GM19239 (cell line): ENCODE data around the gene ZXDC.

ENCODE experiments used
- DNase-seq: peaks from one replicate; pipeline ENCODE4 v3.0.0; 2011; ENCODE audit warnings: low spot score; ENCODE audit not compliant: insufficient read length
- FAIRE-seq: peaks from 2 replicates; lab custom pipeline; 2011; peaks lifted over from hg19 to GRCh38; lab: Jason Lieb, UNC

Gene ZXDC

DNA sequence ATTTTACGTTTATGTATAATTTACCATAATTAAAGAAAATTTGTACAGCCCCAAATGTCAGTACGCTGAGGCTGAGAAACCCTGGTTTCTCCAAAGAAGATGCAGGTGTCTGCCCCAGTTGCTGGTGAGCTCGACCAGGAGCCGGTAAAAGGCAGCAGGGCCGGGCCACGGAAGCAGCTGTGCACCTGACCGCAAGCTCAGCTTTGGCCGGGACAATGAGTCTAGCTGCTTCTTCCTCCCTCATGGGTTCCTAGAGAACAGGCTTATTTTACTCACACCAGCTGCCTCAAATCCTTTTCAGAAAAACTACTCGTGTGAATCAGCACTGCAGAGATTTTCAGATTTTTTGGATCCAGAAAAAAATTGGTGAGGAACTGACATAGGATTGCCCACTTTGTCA lies 18.0 kb upstream of the ZXDC start:
- FAIRE-seq (no peak), DNase-seq (no peak)

DNA sequence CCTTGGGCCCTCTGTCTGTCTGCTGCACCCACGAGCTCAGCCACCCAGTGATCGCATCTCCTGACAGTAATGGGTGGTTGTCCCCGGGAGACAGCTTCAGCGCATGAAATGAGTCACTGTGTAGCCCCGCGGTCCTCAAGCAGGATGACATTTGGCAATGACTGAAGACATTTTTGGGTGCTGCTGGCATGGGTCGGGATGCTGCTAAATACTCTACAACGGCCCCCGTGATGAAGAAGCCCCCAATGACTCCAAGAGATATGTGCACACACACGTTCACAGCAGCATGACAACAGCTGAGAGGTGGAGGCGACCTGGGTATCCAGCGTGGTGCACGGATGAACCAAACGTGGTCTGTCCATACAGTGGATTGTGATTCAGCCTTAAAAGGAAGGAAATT lies 17.4 kb upstream of the ZXDC start:
- DNase-seq = no peak
- no peak for FAIRE-seq

DNA sequence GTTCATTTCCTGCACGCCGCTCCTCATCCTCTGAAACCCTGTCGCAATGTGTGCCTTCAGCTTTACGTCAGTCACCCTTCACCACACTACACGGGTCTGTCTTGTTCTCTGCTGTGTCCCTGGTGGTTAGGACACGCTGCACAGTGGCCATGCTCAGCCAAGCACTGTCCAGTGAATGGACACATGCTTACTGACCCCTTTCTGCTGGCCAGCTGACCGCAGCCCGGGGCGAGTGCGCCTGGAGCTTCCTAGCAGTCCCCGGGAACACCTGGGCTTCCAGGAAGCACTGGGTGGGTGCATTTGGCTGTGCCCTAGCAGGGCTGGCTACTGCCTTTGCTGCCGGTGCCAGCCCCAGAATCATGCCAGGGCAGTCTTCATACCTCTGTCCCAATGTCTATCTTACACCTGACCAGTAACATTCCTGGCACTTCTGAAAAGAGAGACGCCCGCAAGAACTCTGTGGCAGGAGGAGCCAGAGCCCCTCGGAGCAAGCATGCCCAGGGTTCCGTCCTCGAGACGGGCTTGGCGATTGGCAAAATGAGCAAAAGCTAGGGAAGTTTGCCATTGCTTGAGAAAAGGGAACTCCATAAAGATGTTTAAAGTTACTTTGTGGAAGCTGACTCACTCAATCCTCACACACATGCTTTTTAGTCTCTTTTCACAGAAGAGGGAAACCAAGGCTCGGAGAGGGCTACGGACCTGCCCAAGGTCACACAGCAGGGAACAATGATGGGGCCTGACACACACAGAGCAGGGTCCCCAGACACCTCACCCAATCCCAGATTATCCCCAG lies 15.7 kb upstream of the ZXDC start:
- DNase-seq (no peak), FAIRE-seq (no peak)

DNA sequence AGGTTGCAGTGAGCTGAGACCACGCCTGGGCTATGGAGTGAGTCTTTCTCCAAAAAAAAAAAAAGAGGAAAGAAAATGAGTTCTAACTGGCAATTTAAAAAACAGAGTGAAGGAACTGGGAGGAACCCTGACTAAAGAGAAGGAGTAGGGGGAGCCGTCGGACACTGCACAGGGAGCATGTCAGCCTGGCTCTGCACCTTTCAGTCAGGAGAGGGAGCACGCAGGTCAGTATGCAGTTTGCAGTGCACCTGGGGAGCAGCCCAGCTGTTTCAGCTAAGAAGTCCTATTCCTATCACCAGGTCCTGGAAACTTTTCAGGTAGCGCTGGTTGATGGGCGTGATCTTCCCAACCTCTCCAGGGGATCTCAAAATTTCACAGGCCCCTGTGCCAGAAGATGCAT lies 14.9 kb upstream of the ZXDC start:
- DNase-seq = no peak
- no peak for FAIRE-seq

DNA sequence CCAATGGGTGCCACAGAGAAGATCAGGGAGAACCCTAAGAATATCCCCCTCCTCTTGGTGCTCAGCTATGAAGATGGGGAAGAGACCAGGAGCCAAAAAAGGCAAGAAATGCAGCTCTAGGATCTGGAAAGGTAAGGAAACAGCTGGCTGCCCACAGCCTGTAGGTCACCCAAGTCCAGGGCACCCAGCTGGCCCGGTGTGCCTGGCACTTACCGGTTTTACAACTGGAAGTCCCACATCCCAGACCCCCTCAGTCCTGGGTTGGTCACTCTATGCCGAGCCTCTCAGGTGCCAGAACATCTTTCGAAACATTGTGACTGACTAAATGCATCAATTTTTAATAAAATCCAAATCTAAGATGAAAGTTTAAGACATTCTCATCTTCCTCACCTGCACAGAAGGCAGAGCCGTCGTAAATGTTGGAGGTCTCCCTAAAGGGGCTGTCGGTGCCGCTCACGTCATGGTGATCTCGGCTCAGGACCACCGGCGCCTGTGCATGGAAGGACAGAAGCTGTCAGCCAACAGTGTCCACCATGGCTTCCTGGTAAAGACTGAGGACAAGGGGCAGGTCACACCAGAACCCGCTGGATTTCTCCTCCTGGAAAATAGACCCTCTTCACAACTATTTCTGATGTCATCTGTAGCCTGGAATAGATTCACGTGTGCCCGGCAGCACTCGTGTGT lies 13.3 kb upstream of the ZXDC start:
- DNase-seq = no peak
- no peak for FAIRE-seq

DNA sequence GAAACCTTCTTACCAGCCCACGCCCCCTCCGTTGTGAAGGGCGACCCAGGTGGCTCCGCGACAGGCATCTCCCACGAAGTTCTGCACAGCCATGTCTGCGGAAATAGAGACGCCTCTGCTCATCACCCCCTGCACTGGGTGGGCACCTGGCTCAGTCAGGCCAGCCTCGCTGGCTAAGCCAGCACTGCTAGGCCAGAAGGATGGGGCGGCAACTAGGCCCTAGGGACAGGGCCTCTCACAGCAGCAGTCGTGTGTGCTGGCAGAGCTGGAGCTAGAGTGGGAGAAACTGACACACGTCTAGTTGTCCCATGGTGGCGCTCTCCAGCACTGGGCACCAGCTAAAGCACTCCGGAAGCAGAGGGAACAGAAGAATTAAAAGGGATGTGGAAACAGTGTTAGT lies 12.5 kb upstream of the ZXDC start:
- FAIRE-seq = no peak
- DNase-seq = no peak

DNA sequence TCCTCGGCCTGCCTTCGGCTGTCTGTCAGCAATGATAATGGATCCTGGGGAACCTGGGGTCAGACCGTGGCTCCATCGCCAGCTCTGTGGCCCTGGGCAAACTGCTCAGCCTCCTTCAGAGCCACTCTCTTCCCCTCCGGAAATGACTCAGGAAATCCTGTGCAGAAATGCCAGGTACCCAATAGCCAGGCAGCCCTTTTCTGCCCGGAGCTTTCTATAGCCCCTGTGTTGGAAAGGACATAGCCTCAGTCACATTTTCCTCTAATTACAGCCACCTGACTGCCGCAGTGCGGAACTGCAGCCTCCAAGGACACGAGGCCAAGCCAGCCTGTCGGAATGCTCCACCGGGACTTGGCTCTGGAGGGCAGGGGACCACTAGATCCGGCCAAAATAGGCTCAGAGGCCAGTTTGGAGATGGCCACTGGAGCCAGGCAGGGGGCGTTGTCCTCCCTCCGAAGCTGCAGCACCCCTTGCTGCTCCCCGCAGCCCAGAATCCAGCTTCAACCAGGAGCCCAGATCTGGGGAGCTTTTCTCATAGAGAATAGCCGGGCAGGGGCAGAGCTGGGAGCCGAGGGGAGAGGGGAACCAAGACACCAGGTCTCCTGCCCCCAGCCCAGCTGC lies 11.6 kb upstream of the ZXDC start:
- no peak for DNase-seq

DNA sequence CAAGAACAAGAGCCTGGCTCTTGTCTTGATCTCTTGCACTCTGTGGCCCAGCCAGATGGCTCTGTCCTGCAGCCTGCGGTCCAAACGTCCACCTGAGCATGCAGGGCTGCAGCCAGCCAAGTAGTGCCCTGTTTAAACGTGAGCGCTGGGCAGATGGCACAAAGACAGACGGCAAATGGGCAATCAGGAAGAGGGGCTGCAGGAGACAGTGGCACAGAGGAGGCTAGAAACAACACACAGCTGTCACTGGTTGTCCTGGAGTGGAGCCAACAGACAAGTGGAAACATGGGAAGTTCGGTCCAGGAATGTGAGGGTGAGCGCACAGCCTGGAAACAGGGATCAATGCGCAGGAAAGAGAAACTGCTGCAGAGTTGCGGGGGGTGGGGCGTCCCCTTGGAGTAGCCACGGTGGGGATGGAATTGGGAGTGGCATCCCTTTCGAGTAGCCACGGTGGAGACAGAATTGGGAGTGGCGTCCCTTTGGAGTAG lies 10.7 kb upstream of the ZXDC start:
- FAIRE-seq = no peak
- no peak for DNase-seq

More for the DNA sequence above, 11.6 kb upstream of the ZXDC start:
- FAIRE-seq = no peak

DNA sequence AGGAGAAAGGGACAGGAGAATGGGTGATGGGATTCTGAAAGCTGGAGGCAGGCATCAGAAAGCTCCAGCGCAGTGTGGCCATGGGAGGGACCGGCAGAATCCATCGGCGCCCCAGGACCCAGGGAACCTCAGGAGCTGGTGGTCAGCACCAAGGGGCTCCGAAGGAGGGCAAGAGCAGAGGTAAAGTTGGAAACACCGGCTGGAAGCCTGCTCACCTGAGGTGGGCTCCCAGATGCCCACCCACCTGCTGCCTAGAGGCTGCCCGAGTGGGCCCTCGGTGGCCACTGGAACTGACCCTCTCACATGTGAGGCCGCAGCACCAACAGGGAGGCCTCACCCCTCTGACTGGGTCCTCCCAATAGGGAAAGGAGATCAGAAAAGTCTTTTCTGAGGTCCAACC lies 10.3 kb upstream of the ZXDC start:
- DNase-seq (no peak), FAIRE-seq (no peak)

DNA sequence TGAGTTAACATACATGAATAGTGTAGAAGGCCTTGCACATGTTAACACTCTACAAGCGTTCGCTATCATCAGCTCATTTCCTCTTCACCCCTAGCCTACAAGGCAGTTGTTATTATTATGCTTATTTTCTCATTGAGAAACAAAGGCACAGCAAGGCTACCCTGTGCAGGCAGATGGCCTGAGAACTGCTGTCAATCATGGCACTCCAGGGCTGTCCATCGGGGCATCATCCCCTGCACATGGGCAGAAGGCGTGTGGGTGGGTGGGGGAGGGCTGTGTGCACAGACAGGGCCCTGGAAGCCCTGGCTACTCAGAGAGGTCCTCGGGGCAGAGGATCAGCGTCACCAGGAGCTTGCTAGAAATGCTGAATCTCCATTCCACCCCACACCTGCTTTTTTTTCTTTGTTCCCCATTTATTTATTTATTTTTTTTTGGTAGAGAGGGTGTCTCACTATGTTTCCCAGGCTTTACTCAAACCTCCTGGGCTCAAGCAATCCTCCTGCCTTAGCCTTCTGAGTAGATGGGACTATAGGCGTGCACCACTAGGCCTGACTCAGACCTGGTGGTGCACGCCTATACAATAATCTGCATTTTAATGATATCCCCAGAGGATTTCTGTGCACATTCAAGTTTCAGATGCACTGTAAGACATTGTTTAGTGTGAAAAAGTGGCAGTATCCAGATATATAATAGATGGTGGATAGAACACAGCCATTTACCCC lies 9.6 kb upstream of the ZXDC start:
- DNase-seq (no peak), FAIRE-seq (no peak)

DNA sequence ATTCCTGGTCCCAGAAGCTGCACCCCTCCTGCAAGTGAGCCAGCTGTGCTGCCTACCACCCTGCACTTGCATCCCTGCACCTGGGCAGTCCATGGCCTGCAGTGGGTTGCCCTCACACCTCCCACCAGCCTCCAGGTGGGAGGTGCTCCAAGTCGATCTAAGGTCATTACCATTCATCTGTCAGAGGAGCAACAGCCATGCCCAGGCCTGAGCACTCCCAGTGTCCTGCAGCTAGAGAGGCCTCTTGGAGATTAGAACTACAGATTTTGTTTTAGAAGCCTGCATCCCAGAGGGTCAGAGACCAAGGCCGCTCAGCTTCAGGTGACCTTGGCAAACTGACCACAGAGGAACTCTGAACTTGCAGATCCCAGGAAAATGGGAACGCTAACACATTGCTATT lies 9.0 kb upstream of the ZXDC start:
- DNase-seq (no peak), FAIRE-seq (no peak)

DNA sequence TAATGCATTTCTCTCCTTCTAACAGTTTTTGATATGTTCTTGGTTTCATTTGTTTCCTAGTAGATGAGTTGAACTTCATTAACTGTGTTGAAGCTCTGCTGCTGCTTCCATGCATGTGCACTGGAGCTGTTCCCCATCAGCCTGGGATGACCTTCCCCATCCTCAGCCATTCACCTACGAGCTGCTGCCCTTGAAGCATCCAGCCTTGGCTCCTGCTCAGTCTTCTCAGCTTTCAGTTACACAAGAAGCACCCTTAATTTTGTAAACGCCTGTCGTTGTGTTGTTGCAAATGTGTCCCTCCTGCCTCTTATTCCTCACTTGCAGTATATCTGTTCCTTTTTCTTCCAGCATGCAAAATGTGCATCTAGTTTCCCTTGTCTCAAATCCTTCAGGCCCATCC lies 8.5 kb upstream of the ZXDC start:
- DNase-seq (no peak), FAIRE-seq (no peak)

DNA sequence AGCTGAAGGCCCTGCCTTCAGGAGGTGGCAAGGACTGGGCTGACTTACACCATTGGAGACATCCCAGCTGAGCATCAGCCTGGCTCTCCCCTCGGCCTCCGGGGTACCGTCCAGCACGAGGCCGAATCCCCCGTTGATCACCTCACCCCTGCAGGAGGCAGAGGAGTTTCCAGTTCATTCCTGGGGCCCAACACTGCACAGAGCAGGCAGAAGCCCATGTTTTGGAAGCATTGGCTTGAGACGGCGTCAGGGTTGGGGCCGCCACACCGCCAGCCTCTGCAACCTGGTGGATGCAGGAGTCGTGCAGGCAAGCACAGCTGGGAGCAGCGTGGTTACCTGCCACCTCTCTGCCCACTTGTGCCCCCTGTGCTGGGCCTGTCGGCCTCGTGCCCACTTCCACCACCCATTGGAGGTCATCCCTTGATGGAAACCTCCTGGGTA lies 7.7 kb upstream of the ZXDC start:
- FAIRE-seq = no peak

DNA sequence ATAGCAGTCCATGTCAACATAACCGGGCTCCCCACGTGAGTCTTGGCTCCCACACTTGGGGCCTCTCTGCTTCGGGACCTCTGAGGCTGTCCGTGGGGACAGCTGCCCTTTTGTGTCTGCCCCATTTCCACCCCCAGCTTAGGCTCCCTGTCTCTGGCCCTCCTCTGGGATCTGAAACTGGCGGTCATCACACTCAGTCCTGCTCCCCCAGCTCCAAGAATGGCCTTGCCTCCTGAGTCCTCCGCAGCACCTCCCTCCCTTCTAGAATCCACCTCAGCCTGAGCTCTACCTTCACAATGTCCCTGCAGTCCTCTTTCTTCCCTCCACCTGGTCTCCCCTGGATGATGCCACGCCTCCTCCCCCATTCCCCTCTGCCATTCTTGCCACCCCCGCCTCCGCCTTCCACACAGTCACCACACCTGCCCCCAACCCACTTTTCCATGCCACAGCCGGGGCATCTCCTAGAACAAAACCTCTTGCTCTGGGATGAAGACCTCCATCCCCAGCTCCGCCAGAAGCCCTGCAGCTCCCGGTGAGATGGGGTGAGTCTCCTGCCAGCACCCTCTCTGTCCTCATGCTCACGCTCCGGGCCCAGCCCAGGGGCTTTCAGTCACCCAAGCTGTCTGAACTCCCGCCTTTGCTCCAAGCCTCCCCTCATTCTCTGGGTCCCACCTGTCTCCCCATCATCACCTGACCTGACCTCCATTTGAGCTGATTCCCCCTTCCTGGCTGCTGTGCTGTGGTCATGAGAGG lies 7.0 kb upstream of the ZXDC start:
- FAIRE-seq (no peak), DNase-seq (no peak)

More for the DNA sequence above, 7.7 kb upstream of the ZXDC start:
- DNase-seq = no peak

DNA sequence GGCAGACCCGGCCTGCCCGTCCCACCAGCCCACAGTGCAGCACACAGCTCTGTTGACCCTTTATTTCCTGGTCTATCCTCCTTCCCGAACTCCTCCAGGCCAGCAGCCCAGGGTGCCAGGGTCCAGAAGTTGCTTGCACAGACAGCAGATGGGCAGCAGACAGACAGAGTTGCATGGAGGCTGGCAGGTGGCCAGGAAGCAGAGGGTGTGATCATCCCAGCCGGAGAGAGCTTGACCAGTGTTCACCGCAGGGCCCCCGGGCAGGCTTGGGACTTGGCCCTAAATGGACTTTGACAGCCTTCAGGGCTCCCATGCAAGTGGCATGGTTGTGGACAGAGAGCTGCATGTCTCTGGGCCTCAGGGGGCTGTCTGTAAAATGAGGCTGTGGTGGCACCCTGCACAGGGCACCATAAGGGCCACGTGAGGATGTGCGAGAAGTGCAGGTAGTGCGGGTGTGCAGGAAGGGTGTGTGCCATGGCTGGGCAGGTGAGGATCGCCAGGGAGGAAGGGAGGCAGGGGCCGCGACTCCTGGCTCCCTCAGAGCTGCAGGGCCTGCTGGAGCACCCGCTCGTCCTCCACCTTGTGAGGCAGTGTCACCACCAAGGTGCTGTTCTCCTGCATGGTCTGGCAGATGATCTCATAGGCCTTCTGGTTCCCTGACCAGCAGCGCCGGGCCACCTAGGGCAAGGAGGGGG lies 6.3 kb upstream of the ZXDC start:
- FAIRE-seq (no peak), DNase-seq (no peak)

DNA sequence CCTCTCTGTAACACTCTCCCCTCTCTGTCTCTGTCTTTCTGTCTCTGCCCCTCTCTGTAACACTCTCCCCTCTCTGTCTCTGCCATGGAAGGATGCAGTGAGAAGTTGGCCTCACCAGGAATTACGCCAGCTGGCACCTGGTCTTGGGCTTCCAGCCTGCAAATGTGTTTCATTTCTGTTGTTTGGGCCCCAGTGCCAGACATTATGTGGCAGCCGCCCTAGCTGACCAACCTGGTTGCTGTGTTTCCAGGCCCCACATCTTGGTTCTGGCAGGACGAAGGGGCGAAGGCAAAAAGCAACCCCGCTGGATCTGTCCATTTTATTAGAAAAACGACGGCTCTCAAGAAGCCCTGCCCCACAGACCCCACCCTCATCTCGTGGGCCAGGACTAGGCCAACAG lies 5.2 kb upstream of the ZXDC start:
- no peak for DNase-seq
- no peak for FAIRE-seq

DNA sequence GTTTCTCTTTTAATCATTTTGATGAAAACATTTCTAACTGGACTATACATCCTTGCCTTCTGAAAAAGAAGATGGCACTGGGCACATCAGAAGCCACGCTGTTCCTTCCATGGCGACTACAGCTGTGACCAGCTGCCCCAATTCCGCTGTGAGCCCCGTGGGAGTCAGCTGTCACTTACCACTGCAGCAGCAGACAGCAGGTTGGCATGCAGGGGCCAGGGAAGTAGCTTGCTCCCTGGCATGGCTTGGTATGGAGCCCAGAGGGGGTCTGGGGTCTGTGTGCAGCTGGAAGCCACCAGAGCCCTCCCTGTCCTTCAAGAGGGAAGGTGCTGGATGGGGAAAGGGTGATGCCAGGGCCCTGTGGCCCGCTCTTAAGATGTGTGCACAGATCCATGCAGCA lies 4.5 kb upstream of the ZXDC start:
- DNase-seq = no peak
- no peak for FAIRE-seq

DNA sequence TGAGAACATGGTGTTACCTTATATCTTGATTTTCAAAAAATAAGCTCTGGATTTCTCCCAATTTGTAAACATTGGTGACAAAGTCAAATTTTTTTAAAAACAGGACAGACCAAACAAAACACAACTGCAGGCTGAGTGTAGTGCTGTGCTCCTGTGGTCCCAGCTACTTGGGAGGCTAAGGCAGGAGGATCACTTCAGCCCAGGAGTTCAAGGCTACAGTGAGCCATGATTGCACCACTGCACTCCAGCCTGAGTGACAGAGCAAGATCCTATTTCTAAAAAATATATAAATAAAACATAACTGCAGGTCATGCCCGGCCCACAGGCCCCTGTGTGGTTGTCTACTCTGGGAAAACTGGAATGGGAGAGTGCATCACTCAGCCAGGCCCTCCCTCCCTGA lies 4.0 kb upstream of the ZXDC start:
- FAIRE-seq (no peak), DNase-seq (no peak)

DNA sequence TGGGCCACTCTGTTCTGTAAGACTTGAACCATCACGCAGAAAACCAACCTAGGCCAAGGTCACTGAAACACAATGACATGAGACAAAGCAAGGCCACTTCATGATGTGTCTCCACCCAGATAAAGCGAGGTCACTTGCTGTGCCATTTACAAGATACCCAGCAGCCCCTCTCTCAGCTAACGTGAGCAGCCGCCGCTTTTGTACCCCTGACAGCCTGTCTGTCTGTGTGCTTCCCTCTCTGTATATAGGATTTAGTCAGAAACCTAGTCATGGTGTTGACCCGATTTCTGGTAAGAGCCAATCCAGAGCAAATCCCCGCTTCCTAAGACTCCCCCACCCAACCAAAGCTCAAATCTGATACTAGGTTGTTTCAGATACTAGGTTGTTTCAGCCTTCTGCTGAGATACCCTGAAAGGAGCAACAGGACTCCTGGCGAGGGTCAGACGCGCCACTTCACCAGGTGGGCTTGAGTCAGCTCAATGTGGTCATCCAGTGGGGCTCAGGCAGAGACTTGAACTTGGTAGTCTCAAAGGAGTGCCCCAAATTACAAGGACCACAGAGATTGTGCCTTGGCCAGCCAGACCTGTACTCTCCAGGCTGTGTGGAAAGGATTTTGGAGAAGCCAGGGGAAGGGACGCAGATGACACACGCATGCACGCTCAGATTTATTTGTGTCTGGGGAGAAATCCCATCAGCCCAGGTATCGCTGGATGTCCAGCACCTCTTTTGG lies 3.1 kb upstream of the ZXDC start:
- FAIRE-seq = no peak

More for the DNA sequence above, 3.1 kb upstream of the ZXDC start:
- DNase-seq = no peak
